ENCODE results near the gene ARFIP1. TPM values are rescaled to one million over a fixed set of nuclear protein-coding genes. Genes with fewer than 3 reads are reported as not detected.

ARFIP1 gene
- total and polyA plus RNA-seq, 2 donors (not counting 1 experiment from before 2014, with no cell fraction given): 11.1 to 23.5 TPM

GRCh38 chr4:152808670-152809069, 28.9 kb downstream of the ARFIP1 start:
- Histone ChIP-seq H2AFZ (ENCODE audit: insufficient read depth, low read depth, low read length, poor library complexity, severe bottlenecking) (no peak overlapping the region), H3K4me2 (replicated peaks; ENCODE audit: low read depth, low read length, poor library complexity, severe bottlenecking) (no peak overlapping the region), H3K27ac (ENCODE audit: low read length in 2 of 2) (no peak overlapping the region), H3K27me3 (replicated peaks in 1 of 4; ENCODE audit: control extremely low read depth in 1 of 4, control insufficient read depth in 3 of 4, insufficient read depth in 4 of 4, low read length in 3 of 4) (no peaks in the 10 kb centered on the region), H3K9me3 (ENCODE audit: control extremely low read depth in 1 of 3, control insufficient read depth in 2 of 3, insufficient read depth in 1 of 3, low read length in 2 of 3) (peaks cover 0 to 4% (median under 1%) of the 10 kb centered on the region in 3 donors), H3K4me3 (ENCODE audit: control extremely low read depth in 1 of 5, extremely low read depth in 1 of 5, insufficient read depth in 1 of 5, low read depth in 2 of 5, low read length in 4 of 5) (no peak overlapping the region), H4K20me1 (ENCODE audit: control insufficient read depth, insufficient read depth, low read length, poor library complexity, severe bottlenecking) (no peaks in the 10 kb centered on the region), H3K4me1 (ENCODE audit: control insufficient read depth in 2 of 2, insufficient read depth in 2 of 2, low read length in 2 of 2) (peaks cover 3 to 19% of the 10 kb centered on the region in 2 donors), H3K9ac (ENCODE audit: low read length) (no peak overlapping the region), H3K36me3 (replicated peaks in 1 of 2; ENCODE audit: control extremely low read depth in 1 of 2, control insufficient read depth in 1 of 2, extremely low read depth in 1 of 2, insufficient read depth in 2 of 2, low read length in 1 of 2) (no peaks in the 10 kb centered on the region), H3K79me2 (ENCODE audit: control insufficient read depth, insufficient read depth, low read length) (peaks cover 48% of the 10 kb centered on the region)
- H3K4me1 Mint-ChIP-seq: peaks cover 34% of the 10 kb centered on the region
- ChIA-PET POLR2A (no interaction called here), CTCF (interaction anchor here (0.6 kb wide), 1 partner anchor 122 kb away, joined by 3 read pairs; no protein-coding TSS in a partner anchor)
- intact Hi-C loops (cut with micrococcal nuclease): no loop called here
- H3K4me3 Mint-ChIP-seq: no peak overlapping the region
- H3K27ac Mint-ChIP-seq: no peak overlapping the region
- over 99% methylated on average over 8 of the region's 8 CpGs for WGBS (ENCODE audit: insufficient coverage)
- ATAC-seq (ENCODE audit: low read depth) (no peak), DNase-seq (no peak)
- H3K27me3 Mint-ChIP-seq: no peaks in the 10 kb centered on the region
- TF ChIP-seq EZH2 (IDR thresholded peaks at IDR 0.05; ENCODE audit: borderline replicate concordance, insufficient read depth, low read depth, low read length, poor library complexity, severe bottlenecking) (no peak), CTCF (IDR thresholded peaks at IDR 0.05) (no peak)
- H3K9me3 Mint-ChIP-seq (ENCODE audit: insufficient read depth): peaks cover 4% of the 10 kb centered on the region

GRCh38 chr4:152810715-152811287, 31.0 kb downstream of the ARFIP1 start:
- ATAC-seq (ENCODE audit: low read depth): no peak

More at GRCh38 chr4:152810715-152811287, 31.0 kb downstream of the ARFIP1 start:
- Histone ChIP-seq H3K4me2 (replicated peaks; ENCODE audit: low read depth, low read length, poor library complexity, severe bottlenecking) (no peak overlapping the region), H2AFZ (ENCODE audit: insufficient read depth, low read depth, low read length, poor library complexity, severe bottlenecking) (no peak overlapping the region), H4K20me1 (ENCODE audit: control insufficient read depth, insufficient read depth, low read length, poor library complexity, severe bottlenecking) (no peaks in the 10 kb centered on the region), H3K36me3 (replicated peaks in 1 of 2; ENCODE audit: control extremely low read depth in 1 of 2, control insufficient read depth in 1 of 2, extremely low read depth in 1 of 2, insufficient read depth in 2 of 2, low read length in 1 of 2) (peaks cover 0 to 7% of the 10 kb centered on the region in 2 experiments), H3K9ac (ENCODE audit: low read length) (no peak overlapping the region), H3K27me3 (replicated peaks in 1 of 4; ENCODE audit: control extremely low read depth in 1 of 4, control insufficient read depth in 3 of 4, insufficient read depth in 4 of 4, low read length in 3 of 4) (no peaks in the 10 kb centered on the region), H3K4me3 (ENCODE audit: control extremely low read depth in 1 of 5, extremely low read depth in 1 of 5, insufficient read depth in 1 of 5, low read depth in 2 of 5, low read length in 4 of 5) (no peak overlapping the region), H3K79me2 (ENCODE audit: control insufficient read depth, insufficient read depth, low read length) (peaks cover 58% of the 10 kb centered on the region), H3K4me1 (ENCODE audit: control insufficient read depth in 2 of 2, insufficient read depth in 2 of 2, low read length in 2 of 2) (peaks cover 1 to 11% of the 10 kb centered on the region in 2 donors), H3K9me3 (ENCODE audit: control extremely low read depth in 1 of 3, control insufficient read depth in 2 of 3, insufficient read depth in 1 of 3, low read length in 2 of 3) (peaks cover 0 to 17% (median 15%) of the 10 kb centered on the region in 3 donors), H3K27ac (ENCODE audit: low read length in 2 of 2) (no peak overlapping the region)
- H3K4me3 Mint-ChIP-seq: no peak overlapping the region
- CTCF ChIA-PET: no interaction called here
- no peak overlapping the region for H3K27ac Mint-ChIP-seq
- POLR2A ChIA-PET: interaction anchor here (0.7 kb wide), 1 partner anchor 201 kb away, joined by 7 read pairs; no protein-coding TSS in a partner anchor
- H3K4me1 Mint-ChIP-seq: peaks cover 27% of the 10 kb centered on the region
- intact Hi-C loops (cut with micrococcal nuclease): no loop called here
- H3K27me3 Mint-ChIP-seq: no peaks in the 10 kb centered on the region
- TF ChIP-seq CTCF (IDR thresholded peaks at IDR 0.05) (no peak), EZH2 (IDR thresholded peaks at IDR 0.05; ENCODE audit: borderline replicate concordance, insufficient read depth, low read depth, low read length, poor library complexity, severe bottlenecking) (no peak)
- no peak for DNase-seq
- WGBS (ENCODE audit: insufficient coverage): 100% methylated on average over 1 of the region's 11 CpGs
- H3K9me3 Mint-ChIP-seq (ENCODE audit: insufficient read depth): peaks cover 9% of the 10 kb centered on the region
